GM21786 (cell line): ENCODE data around the gene HTR6.

Experiments used
- ATAC-seq: cut with Tn5 transposase; IDR thresholded peaks from one replicate; pipeline ENCODE4 v1.9.1; 2021; ENCODE audit not compliant: unreplicated experiment

The HTR6 gene

GRCh38 chr1:19715334-19716203, 50.9 kb downstream of the HTR6 start:
- ATAC-seq, result peak; percentile 37

DNA sequence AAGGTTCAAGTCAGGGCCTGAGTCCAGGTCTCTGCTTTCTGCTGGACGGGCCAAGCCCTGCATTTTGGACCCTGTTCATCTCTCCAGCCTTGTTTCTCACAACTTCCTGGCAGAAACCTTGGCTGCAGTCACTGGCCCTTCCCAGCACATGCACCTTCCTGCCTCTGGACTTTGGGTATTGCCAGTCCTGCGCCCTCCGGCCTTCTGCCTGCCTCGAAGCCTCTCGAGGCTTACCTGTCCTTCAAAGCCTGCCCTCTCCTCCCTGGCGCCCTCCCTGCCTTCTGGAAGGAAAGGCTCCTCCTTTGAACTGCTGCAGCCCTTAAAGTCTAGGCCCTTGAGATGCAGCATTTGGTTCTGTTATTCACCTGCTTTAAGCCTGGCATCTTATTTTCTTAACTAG, 52.8 kb downstream of the HTR6 start:
- ATAC-seq, result no peak

DNA sequence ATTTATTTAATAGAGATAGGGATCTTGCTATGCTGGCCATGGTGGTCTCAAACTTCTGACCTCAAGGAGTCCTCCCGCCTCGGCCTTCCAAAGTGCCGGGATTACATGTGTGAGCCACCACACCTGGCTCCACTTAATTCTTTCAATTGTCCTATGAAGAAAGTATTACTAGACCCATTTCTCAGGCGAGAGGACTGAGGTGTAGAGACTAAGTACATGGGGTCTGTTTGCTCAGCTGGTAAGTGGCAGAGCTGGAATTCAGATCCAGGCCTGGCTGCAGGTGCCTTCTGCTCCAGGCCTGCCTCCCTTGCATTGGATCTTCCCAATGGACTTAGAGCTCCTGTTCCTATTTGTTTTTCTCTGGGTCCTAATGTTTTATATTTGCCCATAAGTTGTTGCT, 55.5 kb downstream of the HTR6 start:
- no peak for ATAC-seq

GRCh38 chr1:19720973-19721372, 56.3 kb downstream of the HTR6 start:
- no peak for ATAC-seq

GRCh38 chr1:19723874-19724273, 59.2 kb downstream of the HTR6 start:
- no peak for ATAC-seq

DNA sequence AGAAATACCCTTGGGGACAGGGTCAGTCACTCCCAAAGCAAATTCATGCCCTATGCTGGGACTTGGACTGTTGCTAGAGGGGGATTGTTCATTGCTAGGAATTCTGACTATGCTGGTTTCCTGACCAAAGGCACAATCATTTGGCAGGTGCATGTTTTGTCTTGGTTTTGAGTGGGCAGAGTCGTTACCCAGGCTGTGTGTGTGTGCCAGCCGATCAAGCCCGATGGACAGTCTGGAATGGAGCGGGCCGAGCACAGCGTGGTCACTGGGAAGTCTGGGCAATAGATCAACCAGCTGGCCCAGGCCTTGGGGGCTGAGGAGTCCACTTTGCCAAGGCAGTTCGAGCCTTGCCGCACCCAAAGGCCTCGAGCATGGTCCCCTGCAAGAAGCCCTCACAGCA, 60.9 kb downstream of the HTR6 start:
- no peak for ATAC-seq

- no peak for ATAC-seq
Measured at GRCh38 chr1:19728413-19729145, 63.9 kb downstream of the HTR6 start.

DNA sequence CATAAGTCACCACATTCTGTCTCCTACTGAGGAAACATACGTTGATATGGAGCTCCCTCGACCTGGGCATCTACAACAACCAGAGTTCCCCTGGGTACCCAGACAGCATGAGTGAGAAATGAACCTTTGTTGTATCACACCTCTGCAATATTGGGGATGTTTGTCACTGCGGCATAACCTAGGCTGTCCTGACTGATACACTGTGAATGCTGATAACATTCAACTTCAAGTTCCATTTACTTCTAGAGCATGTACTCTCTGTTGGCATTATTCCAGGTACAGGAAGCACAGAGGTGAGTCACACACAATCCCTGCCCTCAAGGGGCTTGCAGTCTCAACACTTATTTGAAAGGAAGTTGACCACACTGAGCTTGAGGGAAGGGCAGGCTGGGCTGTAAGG, 65.6 kb downstream of the HTR6 start:
- ATAC-seq, result no peak
